Measurements from ENCODE around the gene CCDC28B. TPM values are rescaled to one million over a fixed set of nuclear protein-coding genes. Genes with fewer than 3 reads are reported as not detected.

The CCDC28B gene
- total and polyA plus RNA-seq, 2 donors (not counting 3 experiments of a cell fraction or from before 2014, with no cell fraction given), result 12.0 to 19.1 TPM

- Histone ChIP-seq H4K20me1 (replicated peaks; ENCODE audit: control insufficient read depth, extremely low read depth, insufficient read depth, low read length) (no peaks in the 10 kb centered on the region), H3K27me3 (ENCODE audit: control insufficient read depth in 2 of 2, insufficient read depth in 2 of 2, low read length in 2 of 2) (no peaks in the 10 kb centered on the region), H3K9me1 (replicated peaks; ENCODE audit: control insufficient read depth, extremely low read depth, insufficient read depth, low read length) (no peaks in the 10 kb centered on the region), H3K36me3 (ENCODE audit: control insufficient read depth in 2 of 2, extremely low read depth in 1 of 2, insufficient read depth in 2 of 2, low read length in 2 of 2) (no peaks in the 10 kb centered on the region), H3K9ac (replicated peaks; ENCODE audit: extremely low read depth, insufficient read depth, low read length) (peak overlapping the region; percentile 68), H2AFZ (ENCODE audit: low read depth, low read length) (peak overlapping the region; percentile 95), H3K27ac (ENCODE audit: insufficient read depth, low read depth, low read length) (peak overlapping the region; percentile 70), H3K9me3 (replicated peaks; ENCODE audit: control insufficient read depth, insufficient read depth, low read length) (no peaks in the 10 kb centered on the region), H3K4me1 (ENCODE audit: control insufficient read depth, extremely low read depth, insufficient read depth, low read length) (peaks cover 28% of the 10 kb centered on the region), H3K4me2 (ENCODE audit: insufficient read depth, low read length) (peak overlapping the region; percentile 88), H3K79me2 (ENCODE audit: control insufficient read depth, insufficient read depth, low read length) (no peaks in the 10 kb centered on the region), H3K4me3 (replicated peaks in 1 of 3; ENCODE audit: insufficient read depth in 1 of 3, low read depth in 1 of 3, low read length in 3 of 3) (peak overlapping the region; percentile 50 to 81 (median 76))
- intact Hi-C loops (cut with micrococcal nuclease) (loop anchor here (1.0 to 2.0 kb wide), 4 partner anchors 9 to 75 kb away; partner anchors contain the start of genes EIF3I, HDAC1 and TMEM234), dilution Hi-C loops (cut with MboI; ENCODE audit: extremely low pct_ligation_motif_present, low sequenced_read_pairs) (no loop called here)
- TF ChIP-seq MYC (IDR thresholded peaks at IDR 0.05; ENCODE audit: low read depth, low read length) (no peak), JUN (IDR thresholded peaks at IDR 0.05; ENCODE audit: borderline replicate concordance, insufficient read depth, insufficient read length, low read depth) (no peak), FOS (IDR thresholded peaks at IDR 0.05; ENCODE audit: borderline replicate concordance, insufficient read depth, low read length) (peak; percentile 54)
- BruUV-seq (replicated peaks), result TSS peak; percentile 23
- peak; percentile 52 for FAIRE-seq
- CTCF ChIA-PET, result interaction anchor here (0.6 to 8.4 kb wide), 21 partner anchors 8 to 158 kb away, joined by 3 to 73 read pairs (median 4); partner anchors contain the start of genes EIF3I, FAM167B, HDAC1 and LCK
- peak; percentile 76 for DNase-seq (ENCODE audit: low read depth, low spot score)
- POLR2A ChIA-PET, result interaction anchor here (0.8 to 3.2 kb wide), 7 partner anchors 9 to 100 kb away, joined by 3 to 25 read pairs (median 4); partner anchors contain the start of genes HDAC1 and MARCKSL1
Measured at GRCh38 chr1:32241001-32241763, 40.8 kb downstream of the CCDC28B start.

- no peak overlapping the region for H3K27ac ChIP-seq (ENCODE audit: insufficient read depth, low read depth, low read length)
- POLR2A ChIA-PET, result interaction anchor here (3.2 kb wide), 1 partner anchor 94 kb away, joined by 25 read pairs; the partner anchor contains the start of gene MARCKSL1
- intact Hi-C loops (cut with micrococcal nuclease), result no loop called here
- H3K27me3 ChIP-seq (ENCODE audit: control insufficient read depth in 2 of 2, insufficient read depth in 2 of 2, low read length in 2 of 2), result no peaks in the 10 kb centered on the region
- no peaks in the 10 kb centered on the region for H3K9me3 ChIP-seq (replicated peaks; ENCODE audit: control insufficient read depth, insufficient read depth, low read length)
- dilution Hi-C loops (cut with MboI; ENCODE audit: extremely low pct_ligation_motif_present, low sequenced_read_pairs), result no loop called here
- FAIRE-seq, result peak; percentile 53
- no peak overlapping the region for H3K4me2 ChIP-seq (ENCODE audit: insufficient read depth, low read length)
- H3K4me3 ChIP-seq (replicated peaks in 1 of 3; ENCODE audit: insufficient read depth in 1 of 3, low read depth in 1 of 3, low read length in 3 of 3), result no peak overlapping the region
- no peak overlapping the region for H3K9ac ChIP-seq (replicated peaks; ENCODE audit: extremely low read depth, insufficient read depth, low read length)
- no peaks in the 10 kb centered on the region for H3K36me3 ChIP-seq (ENCODE audit: control insufficient read depth in 2 of 2, extremely low read depth in 1 of 2, insufficient read depth in 2 of 2, low read length in 2 of 2)
- CTCF ChIA-PET, result interaction anchor here (1.2 to 4.1 kb wide), 6 partner anchors 19 to 79 kb away, joined by 4 to 30 read pairs (median 4); no protein-coding TSS in a partner anchor
- H3K79me2 ChIP-seq (ENCODE audit: control insufficient read depth, insufficient read depth, low read length), result no peaks in the 10 kb centered on the region
- H3K4me1 ChIP-seq (ENCODE audit: control insufficient read depth, extremely low read depth, insufficient read depth, low read length), result peaks cover 35% of the 10 kb centered on the region
- no peaks in the 10 kb centered on the region for H4K20me1 ChIP-seq (replicated peaks; ENCODE audit: control insufficient read depth, extremely low read depth, insufficient read depth, low read length)
- no peaks in the 10 kb centered on the region for H3K9me1 ChIP-seq (replicated peaks; ENCODE audit: control insufficient read depth, extremely low read depth, insufficient read depth, low read length)
- H2AFZ ChIP-seq (ENCODE audit: low read depth, low read length), result no peak overlapping the region
- BruUV-seq (replicated peaks), result no TSS peak
- TF ChIP-seq GATA2 (IDR thresholded peaks at IDR 0.05; ENCODE audit: insufficient read depth, insufficient read length, low read depth, low read length), result peak; percentile 11
- no peak for TF ChIP-seq MYC (IDR thresholded peaks at IDR 0.05; ENCODE audit: low read depth, low read length)
- DNase-seq (ENCODE audit: low read depth, low spot score), result peak; percentile 22
Measured at GRCh38 chr1:32242341-32242851, 42.0 kb downstream of the CCDC28B start.
